Vagina (tissue), 2 donors: ENCODE results near the gene SLC36A2. TPM values are rescaled to one million over a fixed set of nuclear protein-coding genes. Genes with fewer than 3 reads are reported as not detected.

Source experiments
- DNase-seq, 2 donors: peaks; one replicate each; pipeline ENCODE4 v3.0.0-alpha.2; 2017; ENCODE audit errors: extremely low spot score in 2 of 2
- H3K27ac ChIP-seq: fragments of 200-600 bp; sonication (generic); one replicate; pipeline ENCODE4 v1.5.1; 2019
- H3K27me3 ChIP-seq: fragments of 200-600 bp; sonication (generic); one replicate; pipeline ENCODE4 v1.5.1; 2019
- H3K36me3 ChIP-seq, 2 donors: fragments of 200-600 bp; sonication (generic); one replicate each; pipeline ENCODE4 v1.5.1; 2017 to 2019
- H3K4me1 ChIP-seq: fragments of 200-600 bp; sonication (generic); one replicate; pipeline ENCODE4 v1.5.1; 2019
- H3K4me3 ChIP-seq, 2 donors: fragments of 200-600 bp; sonication (generic); 1 replicate in 1 of 2; 2 replicates in 1 of 2; pipeline ENCODE4 v1.5.1; 2016 to 2019
- H3K9me3 ChIP-seq: fragments of 200-600 bp; sonication (generic); one replicate; pipeline ENCODE4 v1.5.1; 2019
- CTCF ChIP-seq, 3 experiments: fragments of 450-650 bp in 2 of 3; fragments of 200-600 bp in 1 of 3; sonication (generic) in 1 of 3; IDR thresholded peaks; one replicate each; pipeline ENCODE4 v1.5.1; 2017 to 2019; ENCODE audit warnings: antibody characterized with exemption in 3 of 3, mild to moderate bottlenecking in 2 of 3, moderate library complexity in 2 of 3
- POLR2A ChIP-seq, 2 donors: fragments of 450-650 bp; IDR thresholded peaks; one replicate each; pipeline ENCODE4 v1.6.1; 2017; ENCODE audit warnings: antibody characterized with exemption in 2 of 2, mild to moderate bottlenecking in 2 of 2, moderate library complexity in 2 of 2
- POLR2AphosphoS5 ChIP-seq, 2 donors: sonication (generic); formaldehyde crosslinking; IDR thresholded peaks; one replicate each; pipeline ENCODE4 v1.9.0; 2017; ENCODE audit warnings: antibody characterized with exemption in 2 of 2, mild to moderate bottlenecking in 2 of 2, low read depth in 1 of 2; ENCODE audit not compliant: insufficient read depth in 1 of 2
- intact Hi-C: fragments of 100-400 bp; cut with DNase I; formaldehyde crosslinking; loops from one replicate; pipeline ENCODE4 v1.15.1; 2023
- total RNA-seq: library from RNA; depleted of rRNA; stranded (reverse); fragments of >200 nt; gene quantifications from one replicate; pipeline ENCODE4 v1.2.3, GENCODE V29; 2016

The SLC36A2 gene
- total RNA-seq, 1 donor from 2014 or later = not detected

GRCh38 chr5:151332857-151333256 is 14.5 kb downstream of the SLC36A2 start:
- TF ChIP-seq POLR2AphosphoS5 (IDR thresholded peaks at IDR 0.05; ENCODE audit: insufficient read depth in 1 of 2, low read depth in 1 of 2) = no peak
- no peak for TF ChIP-seq CTCF (IDR thresholded peaks at IDR 0.05)
- TF ChIP-seq POLR2A (IDR thresholded peaks at IDR 0.05) = no peak
- intact Hi-C loops = no loop called here
- H3K36me3 ChIP-seq = no peaks in the 10 kb centered on the region

GRCh38 chr5:151328734-151329133 is 18.6 kb downstream of the SLC36A2 start:
- Histone ChIP-seq H3K36me3 (no peaks in the 10 kb centered on the region), H3K4me1 (no peaks in the 10 kb centered on the region), H3K27ac (no peak overlapping the region), H3K9me3 (no peaks in the 10 kb centered on the region), H3K4me3 (no peak overlapping the region), H3K27me3 (no peaks in the 10 kb centered on the region)
- DNase-seq = peak in 1 of 2 donors; percentile 22
- intact Hi-C loops = no loop called here
- no peak for TF ChIP-seq CTCF (IDR thresholded peaks at IDR 0.05)
- no peak for TF ChIP-seq POLR2AphosphoS5 (IDR thresholded peaks at IDR 0.05; ENCODE audit: insufficient read depth in 1 of 2, low read depth in 1 of 2)
- no peak for TF ChIP-seq POLR2A (IDR thresholded peaks at IDR 0.05)

More at GRCh38 chr5:151332857-151333256, 14.5 kb downstream of the SLC36A2 start:
- H3K27me3 ChIP-seq = no peaks in the 10 kb centered on the region
- H3K4me3 ChIP-seq = no peak overlapping the region
- no peaks in the 10 kb centered on the region for H3K4me1 ChIP-seq
- H3K9me3 ChIP-seq = no peaks in the 10 kb centered on the region
- peak in 1 of 2 donors; percentile 27 for DNase-seq
- no peak overlapping the region for H3K27ac ChIP-seq

- peak in 1 of 2 donors; percentile 22 for DNase-seq
- Histone ChIP-seq H3K4me3 (no peak overlapping the region), H3K4me1 (no peaks in the 10 kb centered on the region), H3K27me3 (no peaks in the 10 kb centered on the region), H3K9me3 (no peaks in the 10 kb centered on the region), H3K36me3 (no peaks in the 10 kb centered on the region), H3K27ac (no peak overlapping the region)
- intact Hi-C loops = no loop called here
- no peak for TF ChIP-seq POLR2A (IDR thresholded peaks at IDR 0.05)
- TF ChIP-seq CTCF (IDR thresholded peaks at IDR 0.05) = no peak
- no peak for TF ChIP-seq POLR2AphosphoS5 (IDR thresholded peaks at IDR 0.05; ENCODE audit: insufficient read depth in 1 of 2, low read depth in 1 of 2)
Observed at GRCh38 chr5:151327585-151327984, 19.8 kb downstream of the SLC36A2 start.

GRCh38 chr5:151326266-151326665 is 21.1 kb downstream of the SLC36A2 start:
- Histone ChIP-seq H3K27me3 (no peaks in the 10 kb centered on the region), H3K27ac (no peak overlapping the region), H3K36me3 (no peaks in the 10 kb centered on the region), H3K4me1 (no peaks in the 10 kb centered on the region), H3K4me3 (no peak overlapping the region), H3K9me3 (no peaks in the 10 kb centered on the region)
- peak in 1 of 2 donors; percentile 37 for DNase-seq
- no peak for TF ChIP-seq POLR2A (IDR thresholded peaks at IDR 0.05)
- no peak for TF ChIP-seq POLR2AphosphoS5 (IDR thresholded peaks at IDR 0.05; ENCODE audit: insufficient read depth in 1 of 2, low read depth in 1 of 2)
- TF ChIP-seq CTCF (IDR thresholded peaks at IDR 0.05) = no peak
- intact Hi-C loops = no loop called here

- no peaks in the 10 kb centered on the region for H3K4me1 ChIP-seq
- H3K9me3 ChIP-seq = no peaks in the 10 kb centered on the region
- no peak for TF ChIP-seq POLR2AphosphoS5 (IDR thresholded peaks at IDR 0.05; ENCODE audit: insufficient read depth in 1 of 2, low read depth in 1 of 2)
- TF ChIP-seq POLR2A (IDR thresholded peaks at IDR 0.05) = no peak
- no peak for TF ChIP-seq CTCF (IDR thresholded peaks at IDR 0.05)
- H3K27ac ChIP-seq = no peak overlapping the region
- no peak overlapping the region for H3K4me3 ChIP-seq
- no peaks in the 10 kb centered on the region for H3K27me3 ChIP-seq
- no peak for DNase-seq
- intact Hi-C loops = no loop called here
- no peaks in the 10 kb centered on the region for H3K36me3 ChIP-seq
Observed at GRCh38 chr5:151320481-151320880, 26.9 kb downstream of the SLC36A2 start.
